ENCODE data around the gene BST1.

BST1 gene

GRCh38 chr4:15703439-15703838 is 574 bp downstream of the BST1 start:
- no peak for TF ChIP-seq FOXP2 (optimal IDR thresholded peaks at IDR 0.05; ENCODE audit: borderline replicate concordance, extremely low read depth, extremely low read length, insufficient read depth)
- TF ChIP-seq TAF1 (IDR thresholded peaks at IDR 0.05; ENCODE audit: borderline replicate concordance, insufficient read depth, low read length) = no peak
- TF ChIP-seq SIN3A (IDR thresholded peaks at IDR 0.05; ENCODE audit: borderline replicate concordance, insufficient read depth, low read length) = no peak
- TF ChIP-seq REST (IDR thresholded peaks at IDR 0.05; ENCODE audit: insufficient read depth in 1 of 2, low read depth in 2 of 2, low read length in 2 of 2) = no peak
- no peak for TF ChIP-seq POLR2AphosphoS5 (IDR thresholded peaks at IDR 0.05; ENCODE audit: low read depth, low read length)

- TF ChIP-seq TAF1 (IDR thresholded peaks at IDR 0.05; ENCODE audit: borderline replicate concordance, insufficient read depth, low read length) (no peak), SIN3A (IDR thresholded peaks at IDR 0.05; ENCODE audit: borderline replicate concordance, insufficient read depth, low read length) (no peak), FOXP2 (optimal IDR thresholded peaks at IDR 0.05; ENCODE audit: borderline replicate concordance, extremely low read depth, extremely low read length, insufficient read depth) (no peak), POLR2AphosphoS5 (IDR thresholded peaks at IDR 0.05; ENCODE audit: low read depth, low read length) (no peak), REST (IDR thresholded peaks at IDR 0.05; ENCODE audit: insufficient read depth in 1 of 2, low read depth in 2 of 2, low read length in 2 of 2) (no peak)
Observed at GRCh38 chr4:15704129-15704528, 1.3 kb downstream of the BST1 start.

GRCh38 chr4:15706646-15707362 is 3.9 kb downstream of the BST1 start:
- TF ChIP-seq POLR2AphosphoS5 (IDR thresholded peaks at IDR 0.05; ENCODE audit: low read depth, low read length) (no peak), REST (IDR thresholded peaks at IDR 0.05; ENCODE audit: insufficient read depth in 1 of 2, low read depth in 2 of 2, low read length in 2 of 2) (no peak), TAF1 (IDR thresholded peaks at IDR 0.05; ENCODE audit: borderline replicate concordance, insufficient read depth, low read length) (no peak), SIN3A (IDR thresholded peaks at IDR 0.05; ENCODE audit: borderline replicate concordance, insufficient read depth, low read length) (no peak), FOXP2 (optimal IDR thresholded peaks at IDR 0.05; ENCODE audit: borderline replicate concordance, extremely low read depth, extremely low read length, insufficient read depth) (no peak)

- TF ChIP-seq REST (IDR thresholded peaks at IDR 0.05; ENCODE audit: insufficient read depth in 1 of 2, low read depth in 2 of 2, low read length in 2 of 2) (no peak), FOXP2 (optimal IDR thresholded peaks at IDR 0.05; ENCODE audit: borderline replicate concordance, extremely low read depth, extremely low read length, insufficient read depth) (no peak), SIN3A (IDR thresholded peaks at IDR 0.05; ENCODE audit: borderline replicate concordance, insufficient read depth, low read length) (no peak), POLR2AphosphoS5 (IDR thresholded peaks at IDR 0.05; ENCODE audit: low read depth, low read length) (no peak), TAF1 (IDR thresholded peaks at IDR 0.05; ENCODE audit: borderline replicate concordance, insufficient read depth, low read length) (no peak)
Observed at GRCh38 chr4:15707363-15707715, 4.5 kb downstream of the BST1 start.

All from PFSK-1 (cell line).